Transverse colon (tissue), 4 donors: Measurements from ENCODE around the gene PTGER1. TPM values are rescaled to one million over a fixed set of nuclear protein-coding genes. Genes with fewer than 3 reads are reported as not detected.

Experiments used
- DNase-seq: peaks from one replicate; pipeline ENCODE4 v3.0.0-alpha.2; 2019
- H3K27ac ChIP-seq, 4 donors: fragments of 200-600 bp; sonication (generic); 2 replicates each; pipeline ENCODE4 v1.5.1; 2016 to 2018; ENCODE audit warnings: inconsistent platforms in 4 of 4
- H3K27me3 ChIP-seq: fragments of 200-600 bp; sonication (generic); 2 replicates; pipeline ENCODE4 v1.5.1; 2017; ENCODE audit warnings: inconsistent platforms
- H3K36me3 ChIP-seq, 4 donors: fragments of 200-600 bp; sonication (generic); 2 replicates each; pipeline ENCODE4 v1.5.1; 2017 to 2019; ENCODE audit warnings: inconsistent platforms in 4 of 4
- H3K4me1 ChIP-seq, 4 donors: fragments of 200-600 bp; sonication (generic); 2 replicates each; pipeline ENCODE4 v1.5.1; 2017 to 2020; ENCODE audit warnings: inconsistent platforms in 4 of 4
- H3K4me3 ChIP-seq, 4 donors: fragments of 200-600 bp; sonication (generic); 1 replicate in 1 of 4; 2 replicates in 3 of 4; pipeline versions ENCODE4 v1.5.1 to v1.6.1; 2017 to 2019; ENCODE audit warnings: inconsistent platforms in 4 of 4
- H3K9me3 ChIP-seq, 2 donors: fragments of 200-600 bp; sonication (generic); 2 replicates each; pipeline ENCODE4 v1.5.1; 2017 to 2019; ENCODE audit warnings: inconsistent platforms in 2 of 2
- EP300 ChIP-seq: sonication (generic); formaldehyde crosslinking; IDR thresholded peaks from one replicate; pipeline ENCODE4 v1.6.1; 2017; ENCODE audit warnings: antibody characterized with exemption, low read depth
- POLR2A ChIP-seq: fragments of 450-650 bp; IDR thresholded peaks from one replicate; pipeline ENCODE4 v1.6.1; 2016; ENCODE audit warnings: antibody characterized with exemption, mild to moderate bottlenecking, moderate library complexity
- POLR2AphosphoS5 ChIP-seq, 3 donors: sonication (generic); formaldehyde crosslinking; IDR thresholded peaks; one replicate each; pipeline ENCODE4 v1.6.1; 2016; ENCODE audit warnings: antibody characterized with exemption in 3 of 3
- whole genome bisulfite sequencing, 2 donors: methylation state at CpG; one replicate each; pipeline ENCODE4 v1.1.5; 2018; ENCODE audit warnings: low coverage in 1 of 2; 5-methylcytosine and 5-hydroxymethylcytosine counted together
- in situ Hi-C, 4 donors: fragments of 200-750 bp; cut with MboI; loops; one replicate each; pipeline versions ENCODE4 v1.15.0 to v1.15.1; 2017; ENCODE audit warnings: low sequenced_read_pairs in 3 of 4, low pct_ligation_motif_present in 1 of 4, low pct_unique_long_range_greater_than_20kb in 1 of 4
- intact Hi-C: fragments of 100-400 bp; cut with DNase I; formaldehyde crosslinking; loops from one replicate; pipeline ENCODE4 v1.15.1; 2023; ENCODE audit warnings: low total_unique reads
- total RNA-seq, 4 donors: library from RNA; depleted of rRNA; stranded (reverse); fragments of >200 nt; gene quantifications; one replicate each; pipeline ENCODE4 v1.1.0, GENCODE V29; 2016
- TF ChIP-seq, protein P1 (sequence below), 5 experiments: fragments of 200-600 bp in 3 of 5; fragments of 450-650 bp in 2 of 5; sonication (generic) in 3 of 5; IDR thresholded peaks; 1 replicate in 2 of 5; 2 replicates in 3 of 5; pipeline ENCODE4 v1.5.1; 2016 to 2017; ENCODE audit warnings: antibody characterized with exemption in 5 of 5, inconsistent platforms in 3 of 5, mild to moderate bottlenecking in 2 of 5, moderate library complexity in 1 of 5

The PTGER1 gene
- total RNA-seq, 4 donors from 2014 or later: 1.1 to 1.2 TPM; not detected in 2

DNA sequence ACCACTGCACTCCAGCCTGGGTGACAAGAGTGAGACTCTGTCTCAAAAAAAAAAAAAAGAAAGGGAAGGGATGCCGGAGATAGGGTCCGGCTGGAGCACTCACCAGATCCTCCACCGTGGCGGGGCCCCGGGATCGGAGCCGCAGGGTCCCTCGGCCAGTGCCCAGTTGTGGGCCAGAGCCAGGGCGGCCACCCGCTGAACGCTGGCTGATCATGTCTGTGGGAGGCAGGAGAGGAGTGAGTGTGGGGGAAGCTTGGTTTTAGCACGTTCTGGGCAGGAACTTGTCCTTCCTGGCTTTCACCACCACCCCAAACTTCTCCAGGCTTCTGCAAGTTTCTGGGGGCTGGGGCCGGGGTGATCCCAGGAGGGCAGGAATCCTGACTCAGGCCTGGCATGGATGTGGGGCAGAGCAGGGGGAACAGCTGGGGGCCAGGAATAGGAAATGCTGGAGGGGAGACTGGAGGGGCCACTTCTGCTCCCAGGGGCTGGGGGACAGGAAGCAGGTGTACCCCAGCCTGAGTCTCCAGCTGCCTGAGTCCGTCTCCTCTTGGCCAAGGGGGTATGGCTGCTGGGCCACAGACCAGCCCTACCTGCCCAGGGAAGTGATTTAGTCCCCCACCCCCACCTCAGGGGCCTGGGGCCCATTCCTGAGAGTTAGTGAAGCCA lies 4.3 kb upstream of the PTGER1 start:
- DNase-seq: no peak
- in situ Hi-C loops (no loop called here), intact Hi-C loops (loop anchor here (10.0 kb wide), 1 partner anchor 335 kb away; no protein-coding TSS in a partner anchor)
- TF ChIP-seq EP300: no peak
- TF ChIP-seq, protein P1, sequence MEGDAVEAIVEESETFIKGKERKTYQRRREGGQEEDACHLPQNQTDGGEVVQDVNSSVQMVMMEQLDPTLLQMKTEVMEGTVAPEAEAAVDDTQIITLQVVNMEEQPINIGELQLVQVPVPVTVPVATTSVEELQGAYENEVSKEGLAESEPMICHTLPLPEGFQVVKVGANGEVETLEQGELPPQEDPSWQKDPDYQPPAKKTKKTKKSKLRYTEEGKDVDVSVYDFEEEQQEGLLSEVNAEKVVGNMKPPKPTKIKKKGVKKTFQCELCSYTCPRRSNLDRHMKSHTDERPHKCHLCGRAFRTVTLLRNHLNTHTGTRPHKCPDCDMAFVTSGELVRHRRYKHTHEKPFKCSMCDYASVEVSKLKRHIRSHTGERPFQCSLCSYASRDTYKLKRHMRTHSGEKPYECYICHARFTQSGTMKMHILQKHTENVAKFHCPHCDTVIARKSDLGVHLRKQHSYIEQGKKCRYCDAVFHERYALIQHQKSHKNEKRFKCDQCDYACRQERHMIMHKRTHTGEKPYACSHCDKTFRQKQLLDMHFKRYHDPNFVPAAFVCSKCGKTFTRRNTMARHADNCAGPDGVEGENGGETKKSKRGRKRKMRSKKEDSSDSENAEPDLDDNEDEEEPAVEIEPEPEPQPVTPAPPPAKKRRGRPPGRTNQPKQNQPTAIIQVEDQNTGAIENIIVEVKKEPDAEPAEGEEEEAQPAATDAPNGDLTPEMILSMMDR (IDR thresholded peaks at IDR 0.05): no peak
- no peak for TF ChIP-seq POLR2A
- TF ChIP-seq POLR2AphosphoS5 (IDR thresholded peaks at IDR 0.05): no peak
- Histone ChIP-seq H3K4me1 (peaks cover 10 to 25% (median 14%) of the 10 kb centered on the region in 4 donors), H3K36me3 (peaks cover 0 to 29% (median 0%) of the 10 kb centered on the region in 4 donors), H3K4me3 (no peak overlapping the region), H3K27ac (no peak overlapping the region), H3K9me3 (no peaks in the 10 kb centered on the region), H3K27me3 (peaks cover 12% of the 10 kb centered on the region)
- 90% methylated on average over 14 of the region's 14 CpGs; no CpG with 5 or more reads in 1 of the 2 donors for WGBS, 2 donors

- 86% methylated on average over 21 of the region's 24 CpGs; no CpG with 5 or more reads in 1 of the 2 donors for WGBS, 2 donors
- H3K36me3 ChIP-seq: peaks cover 0 to 29% (median 0%) of the 10 kb centered on the region in 4 donors
- TF ChIP-seq POLR2AphosphoS5 (IDR thresholded peaks at IDR 0.05) (no peak), POLR2A (no peak), EP300 (no peak)
- TF ChIP-seq, protein P1 (IDR thresholded peaks at IDR 0.05): no peak
- in situ Hi-C loops: no loop called here
- no peak overlapping the region for H3K4me3 ChIP-seq
- no peak overlapping the region for H3K27ac ChIP-seq
- intact Hi-C loops: loop anchor here (10.0 kb wide), 1 partner anchor 333 kb away; no protein-coding TSS in a partner anchor
- peaks cover 10 to 30% (median 25%) of the 10 kb centered on the region in 4 donors for H3K4me1 ChIP-seq
- H3K27me3 ChIP-seq: peaks cover 24% of the 10 kb centered on the region
- no peaks in the 10 kb centered on the region for H3K9me3 ChIP-seq
- DNase-seq: no peak
Measured at GRCh38 chr19:14478113-14478545, 3.0 kb upstream of the PTGER1 start.

DNA sequence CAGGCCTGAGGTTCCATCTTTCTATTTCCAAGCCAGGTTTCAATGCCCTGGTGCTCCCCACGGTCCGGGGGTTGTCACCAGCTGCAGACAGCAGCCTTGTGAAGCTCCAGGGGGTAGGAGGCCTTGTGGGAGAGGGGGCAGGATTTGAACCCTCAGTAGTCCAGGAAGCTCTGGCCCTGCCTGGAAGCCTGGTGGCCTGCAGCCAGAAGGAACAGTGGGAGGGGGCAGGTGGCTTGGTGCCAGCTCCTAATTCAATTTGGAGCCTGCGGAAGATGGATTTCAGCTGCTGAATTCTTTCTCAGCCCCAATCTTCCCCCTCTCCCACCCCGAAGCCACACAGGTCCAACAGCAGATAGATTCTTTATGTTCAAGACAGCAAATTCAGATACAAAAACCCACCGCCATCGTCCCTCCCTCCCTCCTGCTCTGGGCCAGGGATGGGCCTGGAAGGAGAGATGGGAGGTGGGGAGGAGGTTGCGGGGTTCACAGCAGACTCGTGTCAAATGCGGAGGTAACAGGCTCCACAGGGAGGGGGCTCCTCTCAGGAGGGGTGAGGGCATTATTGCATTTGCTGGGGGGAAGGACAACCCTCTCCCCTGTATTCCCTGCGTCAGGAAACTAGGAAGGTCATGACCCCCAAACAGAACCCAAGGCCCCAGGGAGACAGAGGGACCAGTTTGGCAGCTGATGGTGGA lies 2.4 kb upstream of the PTGER1 start:
- intact Hi-C loops: loop anchor here (10.0 kb wide), 1 partner anchor 333 kb away; no protein-coding TSS in a partner anchor
- WGBS, 2 donors: 68% methylated on average over 10 of the region's 10 CpGs; no CpG with 5 or more reads in 1 of the 2 donors
- Histone ChIP-seq H3K9me3 (no peaks in the 10 kb centered on the region), H3K4me1 (peaks cover 11 to 34% (median 30%) of the 10 kb centered on the region in 4 donors), H3K4me3 (no peak overlapping the region), H3K27ac (peak overlapping the region in 3 of 4 donors; percentile 6 to 23 (median 21)), H3K27me3 (peaks cover 30% of the 10 kb centered on the region), H3K36me3 (peaks cover 0 to 26% (median 0%) of the 10 kb centered on the region in 4 donors)
- no peak for DNase-seq
- TF ChIP-seq, protein P1 (IDR thresholded peaks at IDR 0.05): no peak
- TF ChIP-seq EP300 (no peak), POLR2AphosphoS5 (IDR thresholded peaks at IDR 0.05) (no peak), POLR2A (no peak)
- in situ Hi-C loops: no loop called here

DNA sequence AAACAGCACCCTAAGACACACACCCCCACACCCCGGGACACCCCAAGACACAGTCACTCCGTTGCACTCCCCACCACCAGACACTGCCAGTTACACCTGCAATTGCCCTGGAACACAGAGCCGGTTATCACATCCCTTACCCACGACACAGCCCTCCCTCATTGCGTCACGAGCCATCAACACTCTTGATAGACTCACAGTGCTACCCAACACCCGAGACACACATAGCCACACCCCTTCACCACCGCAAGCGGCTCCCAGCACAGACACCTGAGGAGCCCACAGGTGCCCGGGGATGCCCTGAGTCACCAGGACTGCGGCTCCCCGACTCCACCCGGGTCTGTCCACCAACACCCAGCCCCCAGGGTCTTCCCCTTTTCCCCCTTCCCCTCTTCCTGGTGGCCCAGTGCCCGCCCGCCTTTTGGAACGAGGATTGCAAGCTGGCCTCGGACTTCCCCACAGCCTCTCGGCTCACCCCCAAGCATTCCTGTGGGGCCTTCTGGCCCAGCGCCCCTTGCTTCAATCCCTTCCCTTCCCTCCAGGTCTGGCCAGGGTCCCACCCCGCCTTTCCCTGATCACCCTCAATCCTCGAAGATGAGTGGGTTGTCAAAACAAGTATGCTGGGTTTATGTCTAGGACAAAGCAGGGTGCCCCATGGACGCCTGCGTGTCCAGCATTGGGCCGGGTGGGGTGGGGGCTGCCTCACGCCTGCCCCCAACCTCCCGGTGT lies 1.7 kb upstream of the PTGER1 start:
- Histone ChIP-seq H3K4me3 (no peak overlapping the region), H3K27ac (peak overlapping the region in 3 of 4 donors; percentile 6 to 23 (median 21)), H3K36me3 (peaks cover 0 to 20% (median 0%) of the 10 kb centered on the region in 4 donors), H3K27me3 (peaks cover 34% of the 10 kb centered on the region), H3K4me1 (peaks cover 18 to 41% (median 38%) of the 10 kb centered on the region in 4 donors), H3K9me3 (no peaks in the 10 kb centered on the region)
- intact Hi-C loops: loop anchor here (10.0 kb wide), 1 partner anchor 332 kb away; no protein-coding TSS in a partner anchor
- 67% methylated on average over 26 of the region's 26 CpGs; no CpG with 5 or more reads in 1 of the 2 donors for WGBS, 2 donors
- TF ChIP-seq EP300 (no peak), POLR2A (no peak), POLR2AphosphoS5 (IDR thresholded peaks at IDR 0.05) (no peak)
- TF ChIP-seq, protein P1 (IDR thresholded peaks at IDR 0.05): no peak
- DNase-seq: peak; percentile 46
- in situ Hi-C loops: no loop called here
